ENCODE data around the gene NRN1. TPM values are rescaled to one million over a fixed set of nuclear protein-coding genes. Genes with fewer than 3 reads are reported as not detected.

The NRN1 gene
- total RNA-seq (1 to 10 TPM in 3 of 6 donors, under 1 TPM in 3; 0.60 to 2.0 (median 1.2) TPM), polyA plus RNA-seq (1 to 10 TPM; 3.4 to 4.3 TPM)

DNA sequence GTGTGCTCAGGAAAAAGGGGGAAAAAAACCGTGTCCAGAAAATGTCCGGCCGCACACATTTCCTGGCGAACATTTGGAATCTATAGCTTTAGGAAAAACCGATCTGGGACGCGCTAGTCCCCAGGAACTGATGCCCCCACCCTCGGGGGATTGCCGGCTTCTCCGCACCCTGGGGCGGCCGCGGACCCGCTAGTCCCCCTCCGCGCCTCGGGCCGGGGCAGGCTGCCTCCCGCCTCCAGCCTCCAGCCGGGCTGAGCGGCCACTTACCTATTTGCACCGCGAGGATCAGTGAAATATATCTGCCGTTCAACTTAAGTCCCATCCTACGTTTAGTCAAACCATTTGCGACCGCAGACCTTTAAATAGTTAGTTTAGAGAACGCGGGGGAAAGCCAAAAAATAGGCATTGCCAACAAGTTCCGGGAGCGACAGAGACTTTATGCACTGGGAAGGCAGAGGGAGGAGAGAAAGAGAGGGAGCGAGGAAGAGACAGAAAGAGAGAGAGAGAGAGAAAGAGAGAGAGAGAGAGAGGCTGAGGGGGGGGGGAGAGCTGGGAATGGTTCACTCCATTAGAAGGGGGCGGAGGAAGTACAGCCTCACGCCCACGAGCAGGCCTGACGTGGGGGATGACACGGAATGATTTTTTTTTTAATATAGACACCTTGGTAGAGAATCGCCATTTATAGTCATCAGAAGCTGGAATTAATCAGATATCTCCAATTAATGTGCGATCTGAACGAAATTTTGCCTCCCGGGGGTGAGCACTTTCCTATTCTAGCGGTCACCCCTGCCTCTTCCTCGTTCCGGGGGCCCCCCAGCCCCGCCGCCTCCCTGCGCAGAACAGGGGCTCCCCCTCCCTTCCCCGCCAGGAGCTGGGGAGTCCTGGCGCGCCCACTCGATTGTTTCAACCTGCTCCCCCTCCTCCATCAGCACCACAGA is at the start of gene NRN1:
Gene NRN1 (minus strand): TSS at position 498 of the 938 bp plus-strand sequence. CDS start 176 bp downstream, at position 322.
- DNase-seq = peak in 1 of 6 donors; percentile 43
- WGBS, 2 donors = 7 to 10% methylated on average over 50 to 51 of the region's 51 CpGs

DNA sequence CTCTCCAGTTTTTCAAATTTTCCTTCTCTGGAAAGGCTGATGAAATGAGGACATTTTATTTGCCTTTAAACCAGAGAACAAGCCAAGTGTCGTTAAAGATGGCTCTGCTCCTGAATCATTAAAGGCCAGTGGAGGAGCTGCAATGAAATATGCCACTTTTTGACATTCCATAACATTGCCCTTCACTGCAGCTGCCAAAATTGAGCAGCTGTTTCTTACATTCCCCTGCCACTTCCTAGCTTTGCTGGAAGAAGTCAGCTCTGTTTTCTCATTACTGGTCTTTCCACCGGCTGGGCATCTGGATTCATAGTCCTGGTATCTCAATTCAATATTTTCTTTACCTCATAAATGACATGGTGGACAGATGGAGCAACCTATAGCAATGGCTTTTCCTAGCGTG is 45.5 kb upstream of the NRN1 start:
- FAIRE-seq = no peak
- no peak for ATAC-seq
- Histone ChIP-seq H3K27ac (no peak overlapping the region), H3K27me3 (peaks cover 0 to 24% (median 1%) of the 10 kb centered on the region in 4 donors), H3K4me1 (no peaks in the 10 kb centered on the region), H3K9me3 (no peaks in the 10 kb centered on the region), H3K36me3 (no peaks in the 10 kb centered on the region), H3K4me3 (no peak overlapping the region)
- TF ChIP-seq CTCF (IDR thresholded peaks at IDR 0.05) = no peak
- no peak for DNase-seq
- intact Hi-C loops (cut with DNase I) = loop anchor here in 2 of 3 donors (10.0 kb wide), 1 partner anchor 493 kb away; no protein-coding TSS in a partner anchor
- WGBS, 2 donors = 61 to 71% methylated on average over 3 of the region's 3 CpGs

More for the DNA sequence above, at the start of gene NRN1:
- Histone ChIP-seq H3K27me3 (peaks cover 10 to 59% (median 29%) of the 10 kb centered on the region in 4 donors), H3K4me1 (peaks cover 0 to 12% (median 0%) of the 10 kb centered on the region in 3 donors), H3K27ac (no peak within 1 kb of the TSS), H3K9me3 (no peaks in the 10 kb centered on the region), H3K4me3 (peak within 1 kb of the TSS in 2 of 4 donors; percentile 43 to 48), H3K36me3 (no peaks in the 10 kb centered on the region)
- intact Hi-C loops (cut with DNase I) = no loop called here
- TF ChIP-seq CTCF (IDR thresholded peaks at IDR 0.05) = no peak
- no peak for FAIRE-seq
- no peak for ATAC-seq

- Histone ChIP-seq H3K36me3 (no peaks in the 10 kb centered on the region), H3K27ac (no peak overlapping the region), H3K9me3 (no peaks in the 10 kb centered on the region), H3K27me3 (peaks cover 0 to 20% (median 1%) of the 10 kb centered on the region in 4 donors), H3K4me3 (no peak overlapping the region), H3K4me1 (no peaks in the 10 kb centered on the region)
- no peak for DNase-seq
- ATAC-seq = no peak
- no peak for TF ChIP-seq CTCF (IDR thresholded peaks at IDR 0.05)
- WGBS, 2 donors = 64 to 68% methylated on average over 2 of the region's 2 CpGs
- FAIRE-seq = no peak
- intact Hi-C loops (cut with DNase I) = no loop called here
Measured at GRCh38 chr6:6046716-6047115, 40.0 kb upstream of the NRN1 start.

DNA sequence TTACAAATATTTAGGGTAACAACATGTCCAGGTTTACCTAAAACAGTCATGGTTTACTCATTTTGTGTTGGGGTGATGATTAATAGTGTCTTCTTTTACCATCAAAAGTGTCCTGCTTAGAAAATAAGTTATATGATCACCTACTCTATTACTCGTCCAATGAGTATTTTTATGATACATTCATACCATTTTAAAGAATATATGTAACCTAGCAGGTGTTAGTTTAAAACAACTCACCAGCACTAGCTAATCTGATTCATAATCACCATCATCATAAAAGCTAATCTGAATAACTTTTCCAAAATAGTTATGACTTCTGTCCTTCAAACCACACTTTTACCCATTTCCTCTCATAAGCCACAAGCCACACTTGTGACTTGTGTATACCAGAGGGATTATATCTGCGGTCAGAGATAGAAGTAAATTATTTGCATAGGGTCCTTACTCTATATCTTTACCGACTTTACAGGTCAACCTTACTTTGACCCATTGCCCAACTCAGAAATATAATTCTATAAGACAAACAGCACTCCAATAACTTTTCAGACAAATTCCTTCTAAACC is 33.3 kb upstream of the NRN1 start:
- Histone ChIP-seq H3K27ac (no peak overlapping the region), H3K36me3 (no peaks in the 10 kb centered on the region), H3K4me1 (no peaks in the 10 kb centered on the region), H3K9me3 (no peaks in the 10 kb centered on the region), H3K4me3 (no peak overlapping the region), H3K27me3 (no peaks in the 10 kb centered on the region)
- TF ChIP-seq CTCF (IDR thresholded peaks at IDR 0.05) = no peak
- ATAC-seq (no peak), FAIRE-seq (no peak), DNase-seq (no peak)
- WGBS, 2 donors = 42 to 61% methylated on average over 3 of the region's 3 CpGs
- intact Hi-C loops (cut with DNase I) = no loop called here
